DMS53 treated with DMSO at 0.1 percent for 48 hours (cell line): Measurements from ENCODE around the gene COX6B2.
A peak's percentile ranks its signal among the peaks of the same experiment; 100 is the strongest.
"Not testable (repeated sequence)": the region's sequence is repeated elsewhere in the genome, so short reads cannot be mapped to it uniquely, and the experiment has no call there.

Experiments used
- DNase-seq: peaks from one replicate; lab custom pipeline; 2025; ENCODE audit not compliant: unreplicated experiment; lab: John Stamatoyannopoulos, UW

The COX6B2 gene

GRCh38 chr19:55345101-55345817 lies 9.3 kb downstream of the COX6B2 start:
- no peak for DNase-seq

- DNase-seq: no peak
Observed at GRCh38 chr19:55344444-55344843, 10.1 kb downstream of the COX6B2 start.

GRCh38 chr19:55341595-55342531 lies 12.7 kb downstream of the COX6B2 start:
- no peak for DNase-seq

- DNase-seq: peak; percentile 40
Observed at GRCh38 chr19:55341171-55341588, 13.3 kb downstream of the COX6B2 start.

GRCh38 chr19:55340784-55341147 lies 13.8 kb downstream of the COX6B2 start:
- peak; percentile 31 for DNase-seq

GRCh38 chr19:55339889-55340783 lies 14.4 kb downstream of the COX6B2 start:
- no peak for DNase-seq

- DNase-seq: peak; percentile 100
Observed at GRCh38 chr19:55339105-55339888, 15.2 kb downstream of the COX6B2 start, which contains the start of gene KMT5C. Gene KMT5C (plus strand): TSS chr19:55339876. CDS start chr19:55341937, 2,061 bp downstream.

- no peak for DNase-seq
Observed at GRCh38 chr19:55336101-55336500, 18.4 kb downstream of the COX6B2 start.

GRCh38 chr19:55333870-55334269 lies 20.6 kb downstream of the COX6B2 start:
- DNase-seq: peak; percentile 79

GRCh38 chr19:55329791-55330190 lies 24.7 kb downstream of the COX6B2 start:
- not testable (repeated sequence) for DNase-seq

GRCh38 chr19:55328774-55329318 lies 25.7 kb downstream of the COX6B2 start:
- not testable (repeated sequence) for DNase-seq

GRCh38 chr19:55325172-55325571 lies 29.3 kb downstream of the COX6B2 start, which contains the start of gene TMEM150B:
Gene TMEM150B (minus strand): TSS chr19:55325341. CDS start chr19:55321036, 4,305 bp downstream.
- DNase-seq: no peak

GRCh38 chr19:55324662-55325061 lies 29.9 kb downstream of the COX6B2 start:
- DNase-seq: no peak

GRCh38 chr19:55322204-55322885 lies 32.2 kb downstream of the COX6B2 start:
- DNase-seq: no peak

- no peak for DNase-seq
Observed at GRCh38 chr19:55321466-55322137, 32.9 kb downstream of the COX6B2 start.

GRCh38 chr19:55320844-55321419 lies 33.6 kb downstream of the COX6B2 start:
- DNase-seq: no peak

GRCh38 chr19:55319785-55320184 lies 34.7 kb downstream of the COX6B2 start:
- DNase-seq: peak; percentile 73

GRCh38 chr19:55316646-55317045 lies 37.9 kb downstream of the COX6B2 start:
- DNase-seq: no peak
